CD14-positive monocyte (primary cell): ENCODE measurements around the gene EYS. TPM values are rescaled to one million over a fixed set of nuclear protein-coding genes. Genes with fewer than 3 reads are reported as not detected.

Experiments used
- DNase-seq, 3 donors: peaks; one replicate each; pipeline ENCODE4 v3.0.0-alpha.2; 2011 to 2022
- H2AFZ ChIP-seq: 2 replicates; pipeline ENCODE4 v1.6.0; 2012; ENCODE audit warnings: mild to moderate bottlenecking, low read depth, low read length, inconsistent platforms; ENCODE audit not compliant: insufficient read depth, poor library complexity, severe bottlenecking
- H3K27ac ChIP-seq, 2 donors: 1 replicate in 1 of 2; 2 replicates in 1 of 2; pipeline ENCODE4 v1.5.1; 2012 to 2013; ENCODE audit warnings: low read length in 2 of 2, control low read depth in 1 of 2, inconsistent platforms in 1 of 2, low read depth in 1 of 2, mild to moderate bottlenecking in 1 of 2
- H3K27me3 ChIP-seq, 2 donors: one replicate each; pipeline versions ENCODE4 v1.6.0 to v1.6.1; 2011 to 2013; ENCODE audit warnings: low read length in 2 of 2; ENCODE audit not compliant: control insufficient read depth in 2 of 2, insufficient read depth in 2 of 2
- H3K36me3 ChIP-seq, 2 donors: replicated peaks in 1 of 2; 1 replicate in 1 of 2; 2 replicates in 1 of 2; pipeline versions ENCODE4 v1.5.1 to v1.6.1; 2012 to 2013; ENCODE audit warnings: low read length in 2 of 2, control low read depth in 1 of 2, inconsistent platforms in 1 of 2, mild to moderate bottlenecking in 1 of 2; ENCODE audit not compliant: insufficient read depth in 2 of 2, control insufficient read depth in 1 of 2
- H3K4me1 ChIP-seq, 2 donors: 1 replicate in 1 of 2; 2 replicates in 1 of 2; pipeline versions ENCODE4 v1.5.1 to v1.6.1; 2012 to 2013; ENCODE audit warnings: low read length in 2 of 2, control low read depth in 1 of 2, inconsistent platforms in 1 of 2, mild to moderate bottlenecking in 1 of 2, moderate library complexity in 1 of 2; ENCODE audit not compliant: insufficient read depth in 2 of 2, control insufficient read depth in 1 of 2
- H3K4me2 ChIP-seq: replicated peaks from 2 replicates; pipeline ENCODE3; 2012; ENCODE audit warnings: low read length, moderate library complexity, mild to moderate bottlenecking; ENCODE audit not compliant: poor library complexity, severe bottlenecking; ENCODE audit errors: extremely low read depth
- H3K4me3 ChIP-seq, 3 experiments: fragments of 200-600 bp in 1 of 3; sonication (generic) in 1 of 3; replicated peaks in 1 of 3; 1 replicate in 2 of 3; 2 replicates in 1 of 3; pipeline ENCODE4 v1.5.1; 2011 to 2013; ENCODE audit warnings: low read length in 3 of 3, mild to moderate bottlenecking in 3 of 3, control low read depth in 2 of 3, low read depth in 2 of 3, inconsistent platforms in 1 of 3, moderate library complexity in 1 of 3
- H3K79me2 ChIP-seq: 2 replicates; pipeline ENCODE4 v1.6.0; 2012; ENCODE audit warnings: mild to moderate bottlenecking, control low read depth, inconsistent platforms, low read length, moderate library complexity; ENCODE audit not compliant: insufficient read depth
- H3K9ac ChIP-seq: 2 replicates; pipeline ENCODE4 v1.6.0; 2017; ENCODE audit warnings: low read length, mild to moderate bottlenecking; ENCODE audit not compliant: insufficient read depth, poor library complexity, severe bottlenecking
- H3K9me3 ChIP-seq, 2 donors: replicated peaks in 1 of 2; 1 replicate in 1 of 2; 2 replicates in 1 of 2; pipeline versions ENCODE4 v1.5.1 to v1.6.1; 2012 to 2013; ENCODE audit warnings: low read length in 2 of 2, control low read depth in 1 of 2; ENCODE audit not compliant: control insufficient read depth in 1 of 2, insufficient read depth in 1 of 2
- H4K20me1 ChIP-seq: 2 replicates; pipeline ENCODE4 v1.6.0; 2012; ENCODE audit warnings: mild to moderate bottlenecking, low read length, control low read depth, moderate library complexity; ENCODE audit not compliant: insufficient read depth
- H3K27ac Mint-ChIP-seq, 7 donors: one replicate each; pipeline ENCODE4 v1.8.0; 2020; ENCODE audit warnings: mild to moderate bottlenecking in 7 of 7, mixed read lengths in 7 of 7, moderate library complexity in 6 of 7, inconsistent platforms in 2 of 7
- H3K27me3 Mint-ChIP-seq, 3 donors: one replicate each; pipeline ENCODE4 v1.8.0; 2021 to 2022; ENCODE audit warnings: low read depth in 3 of 3, mild to moderate bottlenecking in 3 of 3, mixed read lengths in 3 of 3, moderate library complexity in 3 of 3, inconsistent platforms in 1 of 3
- H3K36me3 Mint-ChIP-seq, 2 donors: one replicate each; pipeline ENCODE4 v1.8.0; 2020; ENCODE audit warnings: mixed read lengths in 2 of 2, inconsistent platforms in 1 of 2, mild to moderate bottlenecking in 1 of 2
- H3K4me1 Mint-ChIP-seq: one replicate; pipeline ENCODE4 v1.8.0; 2020; ENCODE audit warnings: mild to moderate bottlenecking, mixed read lengths
- H3K4me3 Mint-ChIP-seq, 2 donors: one replicate each; pipeline ENCODE4 v1.8.0; 2020; ENCODE audit warnings: mild to moderate bottlenecking in 2 of 2, mixed read lengths in 2 of 2, moderate library complexity in 1 of 2
- H3K9me3 Mint-ChIP-seq, 7 donors: one replicate each; pipeline ENCODE4 v1.8.0; 2020 to 2022; ENCODE audit warnings: mixed read lengths in 7 of 7, mild to moderate bottlenecking in 6 of 7, moderate library complexity in 6 of 7, inconsistent platforms in 2 of 7
- CTCF ChIP-seq: fragments of 200-600 bp; IDR thresholded peaks from one replicate; pipeline ENCODE4 v1.8.0; 2022; ENCODE audit warnings: antibody characterized with exemption, mild to moderate bottlenecking
- WGBS: methylation state at CpG from one replicate; pipeline ENCODE4 v1.1.5; 2013; ENCODE audit warnings: missing lambda C conversion rate; ENCODE audit not compliant: insufficient coverage; 5-methylcytosine and 5-hydroxymethylcytosine counted together
- intact Hi-C, 2 donors: fragments of 100-400 bp; cut with micrococcal nuclease; formaldehyde crosslinking; loops; one replicate each; pipeline versions ENCODE4 v1.15.0 to v1.15.1; 2023
- polyA plus RNA-seq, 3 donors: library from polyadenylated mRNA; depleted of rRNA in 1 of 3; unstranded in 2 of 3; stranded (reverse) in 1 of 3; fragments of 300-500 nt in 2 of 3; fragments of >200 nt in 1 of 3; fragmentation: Illumina TruSeq in 2 of 3; gene quantifications; 1 replicate in 2 of 3; 2 replicates in 1 of 3; pipeline ENCODE4 v1.2.3, GENCODE V29; 2012 to 2021

EYS gene
- polyA plus RNA-seq, 3 donors = 0.01 to 0.03 TPM; not detected in 1

GRCh38 chr6:64428186-64428585, 1278.8 kb downstream of the EYS start:
- H3K4me3 ChIP-seq = no peak overlapping the region
- H3K4me2 ChIP-seq = no peak overlapping the region
- Mint-ChIP-seq H3K27me3 (peaks cover 0 to 2% (median 1%) of the 10 kb centered on the region in 3 donors), H3K4me3 (no peak overlapping the region), H3K4me1 (no peaks in the 10 kb centered on the region), H3K9me3 (peaks cover 0 to 6% (median 2%) of the 10 kb centered on the region in 7 donors), H3K27ac (no peak overlapping the region), H3K36me3 (no peaks in the 10 kb centered on the region)
- no peak for DNase-seq
- no peaks in the 10 kb centered on the region for H3K79me2 ChIP-seq
- no peaks in the 10 kb centered on the region for H4K20me1 ChIP-seq
- no peaks in the 10 kb centered on the region for H3K36me3 ChIP-seq
- H3K9ac ChIP-seq = no peak overlapping the region
- H2AFZ ChIP-seq = no peak overlapping the region
- intact Hi-C loops = no loop called here
- no peaks in the 10 kb centered on the region for H3K4me1 ChIP-seq
- TF ChIP-seq CTCF = no peak
- no peaks in the 10 kb centered on the region for H3K27me3 ChIP-seq
- WGBS = no CpG with 5 or more reads among the region's 1 CpG
- H3K9me3 ChIP-seq = peaks cover 0 to 9% of the 10 kb centered on the region in 2 donors
- H3K27ac ChIP-seq = no peak overlapping the region

- H3K9me3 Mint-ChIP-seq = peaks cover 2 to 18% (median 12%) of the 10 kb centered on the region in 7 donors
- Histone ChIP-seq H3K4me3 (no peak overlapping the region), H4K20me1 (no peaks in the 10 kb centered on the region), H3K79me2 (no peaks in the 10 kb centered on the region), H3K9ac (no peak overlapping the region), H3K27ac (no peak overlapping the region), H3K27me3 (no peaks in the 10 kb centered on the region), H3K4me1 (no peaks in the 10 kb centered on the region), H3K9me3 (peaks cover 17 to 31% of the 10 kb centered on the region in 2 donors), H3K36me3 (no peaks in the 10 kb centered on the region), H2AFZ (no peak overlapping the region), H3K4me2 (no peak overlapping the region)
- no peaks in the 10 kb centered on the region for H3K36me3 Mint-ChIP-seq
- no CpG with 5 or more reads among the region's 2 CpGs for WGBS
- no peak for TF ChIP-seq CTCF
- H3K27me3 Mint-ChIP-seq = no peaks in the 10 kb centered on the region
- H3K4me1 Mint-ChIP-seq = no peaks in the 10 kb centered on the region
- intact Hi-C loops = no loop called here
- no peak for DNase-seq
- H3K4me3 Mint-ChIP-seq = no peak overlapping the region
- H3K27ac Mint-ChIP-seq = no peak overlapping the region
Observed at GRCh38 chr6:64415926-64416325, 1291.1 kb downstream of the EYS start.
